DOHH2 (cell line): Measurements from ENCODE around the gene ERVMER34-1.

Source experiments
- H3F3A ChIP-seq: fragments of 200-600 bp; sonication (generic), shearing (Covaris generic); 2 replicates; pipeline ENCODE4 v1.6.0; 2016; ENCODE audit warnings: antibody characterized with exemption, mild to moderate bottlenecking; ENCODE audit not compliant: control insufficient read depth, insufficient read depth
- H3K27ac ChIP-seq: fragments of 200-600 bp; sonication (generic); 2 replicates; pipeline ENCODE4 v1.5.1; 2014; ENCODE audit warnings: low read depth, mild to moderate bottlenecking, low read length, moderate library complexity
- H3K27me3 ChIP-seq: fragments of 200-600 bp; sonication (generic); 2 replicates; pipeline ENCODE4 v1.6.1; 2014; ENCODE audit warnings: mild to moderate bottlenecking, low read length, mixed read lengths; ENCODE audit not compliant: control insufficient read depth
- H3K36me3 ChIP-seq: fragments of 200-600 bp; sonication (generic); 2 replicates; pipeline ENCODE4 v1.6.1; 2014; ENCODE audit warnings: mild to moderate bottlenecking, low read length, moderate library complexity, mixed read lengths; ENCODE audit not compliant: control insufficient read depth
- H3K4me1 ChIP-seq: fragments of 200-600 bp; sonication (generic); 2 replicates; pipeline ENCODE4 v1.6.1; 2014; ENCODE audit warnings: mild to moderate bottlenecking, low read length, mixed read lengths; ENCODE audit not compliant: control insufficient read depth
- H3K4me2 ChIP-seq: fragments of 200-600 bp; sonication (generic); 2 replicates; pipeline ENCODE4 v1.6.0; 2014; ENCODE audit warnings: mild to moderate bottlenecking, low read length, moderate library complexity
- H3K4me3 ChIP-seq: fragments of 200-600 bp; sonication (generic); 2 replicates; pipeline ENCODE4 v1.5.1; 2014; ENCODE audit warnings: mild to moderate bottlenecking, low read length, mixed read lengths
- H3K79me2 ChIP-seq: fragments of 200-600 bp; sonication (generic); 2 replicates; pipeline ENCODE4 v1.6.1; 2014; ENCODE audit warnings: mild to moderate bottlenecking, low read length, mixed read lengths; ENCODE audit not compliant: control insufficient read depth
- H3K9me2 ChIP-seq: fragments of 200-600 bp; sonication (generic); replicated peaks from 2 replicates; pipeline ENCODE4 v1.6.1; 2014; ENCODE audit warnings: mild to moderate bottlenecking, low read length, mixed read lengths; ENCODE audit not compliant: control insufficient read depth
- H3K9me3 ChIP-seq: fragments of 200-600 bp; sonication (generic); 2 replicates; pipeline ENCODE4 v1.6.1; 2014; ENCODE audit warnings: antibody characterized with exemption, low read length, mixed read lengths; ENCODE audit not compliant: control insufficient read depth, insufficient read depth
- H4K20me1 ChIP-seq: fragments of 200-600 bp; sonication (generic); 2 replicates; pipeline ENCODE4 v1.6.0; 2014; ENCODE audit warnings: low read depth, mild to moderate bottlenecking, antibody characterized with exemption, low read length, moderate library complexity; ENCODE audit not compliant: control insufficient read depth, insufficient read depth
- CTCF ChIP-seq: fragments of 200-600 bp; sonication (generic); IDR thresholded peaks from one replicate; pipeline ENCODE4 v1.5.1; 2014; ENCODE audit warnings: antibody characterized with exemption, mild to moderate bottlenecking, low read depth, low read length; ENCODE audit not compliant: poor library complexity, severe bottlenecking
- EZH2phosphoT487 ChIP-seq: fragments of 200-600 bp; sonication (generic); IDR thresholded peaks from 2 replicates; pipeline ENCODE4 v1.6.1; 2017; ENCODE audit warnings: borderline replicate concordance, mild to moderate bottlenecking, antibody characterized with exemption, low read length, moderate library complexity, mixed read lengths

The ERVMER34-1 gene

GRCh38 chr4:52750213-52750612 is 1.0 kb downstream of the ERVMER34-1 start:
- H3K4me2 ChIP-seq: no peak overlapping the region
- H3K27me3 ChIP-seq: no peaks in the 10 kb centered on the region
- H3K36me3 ChIP-seq: no peaks in the 10 kb centered on the region
- H3K4me3 ChIP-seq: no peak overlapping the region
- no peak overlapping the region for H3K27ac ChIP-seq
- no peaks in the 10 kb centered on the region for H3K9me2 ChIP-seq
- TF ChIP-seq CTCF (no peak), EZH2phosphoT487 (no peak)
- H3K79me2 ChIP-seq: no peaks in the 10 kb centered on the region
- no peaks in the 10 kb centered on the region for H4K20me1 ChIP-seq
- no peaks in the 10 kb centered on the region for H3F3A ChIP-seq
- no peaks in the 10 kb centered on the region for H3K9me3 ChIP-seq
- no peaks in the 10 kb centered on the region for H3K4me1 ChIP-seq

GRCh38 chr4:52748432-52748831 is 2.8 kb downstream of the ERVMER34-1 start:
- no peaks in the 10 kb centered on the region for H3K9me2 ChIP-seq
- no peaks in the 10 kb centered on the region for H3F3A ChIP-seq
- no peaks in the 10 kb centered on the region for H3K27me3 ChIP-seq
- H3K4me1 ChIP-seq: no peaks in the 10 kb centered on the region
- no peaks in the 10 kb centered on the region for H4K20me1 ChIP-seq
- no peak overlapping the region for H3K27ac ChIP-seq
- H3K4me2 ChIP-seq: no peak overlapping the region
- H3K79me2 ChIP-seq: no peaks in the 10 kb centered on the region
- no peak for TF ChIP-seq EZH2phosphoT487
- no peak for TF ChIP-seq CTCF
- no peaks in the 10 kb centered on the region for H3K36me3 ChIP-seq
- no peaks in the 10 kb centered on the region for H3K9me3 ChIP-seq
- no peak overlapping the region for H3K4me3 ChIP-seq

GRCh38 chr4:52744588-52744987 is 6.6 kb downstream of the ERVMER34-1 start:
- no peaks in the 10 kb centered on the region for H3K79me2 ChIP-seq
- H3K27me3 ChIP-seq: no peaks in the 10 kb centered on the region
- H3K9me3 ChIP-seq: no peaks in the 10 kb centered on the region
- no peak overlapping the region for H3K27ac ChIP-seq
- H3K36me3 ChIP-seq: no peaks in the 10 kb centered on the region
- no peaks in the 10 kb centered on the region for H3K9me2 ChIP-seq
- no peak overlapping the region for H3K4me2 ChIP-seq
- no peaks in the 10 kb centered on the region for H4K20me1 ChIP-seq
- no peak for TF ChIP-seq EZH2phosphoT487
- TF ChIP-seq CTCF: no peak
- no peaks in the 10 kb centered on the region for H3K4me1 ChIP-seq
- H3K4me3 ChIP-seq: no peak overlapping the region
- no peaks in the 10 kb centered on the region for H3F3A ChIP-seq
